ENCODE results near the gene ZNF454. TPM values are rescaled to one million over a fixed set of nuclear protein-coding genes. Genes with fewer than 3 reads are reported as not detected.

The ZNF454 gene
- total RNA-seq, result 0.54 TPM

GRCh38 chr5:178940569-178941360 is at the start of gene ZNF454:
Gene ZNF454 (plus strand): TSS chr5:178941198. CDS start chr5:178942792, 1,594 bp downstream.
- peak in 2 of 3 donors; percentile 31 to 44 for DNase-seq (ENCODE audit: low read depth in 2 of 3, low spot score in 2 of 3)

- peak; percentile 1 to 23 (median 17) for DNase-seq (ENCODE audit: low read depth in 2 of 3, low spot score in 2 of 3)
Observed at GRCh38 chr5:178895615-178896571, 45.1 kb upstream of the ZNF454 start, which contains the start of gene ZFP2. Gene ZFP2 (plus strand): TSS chr5:178895913. CDS start chr5:178931314, 35,401 bp downstream.

DNA sequence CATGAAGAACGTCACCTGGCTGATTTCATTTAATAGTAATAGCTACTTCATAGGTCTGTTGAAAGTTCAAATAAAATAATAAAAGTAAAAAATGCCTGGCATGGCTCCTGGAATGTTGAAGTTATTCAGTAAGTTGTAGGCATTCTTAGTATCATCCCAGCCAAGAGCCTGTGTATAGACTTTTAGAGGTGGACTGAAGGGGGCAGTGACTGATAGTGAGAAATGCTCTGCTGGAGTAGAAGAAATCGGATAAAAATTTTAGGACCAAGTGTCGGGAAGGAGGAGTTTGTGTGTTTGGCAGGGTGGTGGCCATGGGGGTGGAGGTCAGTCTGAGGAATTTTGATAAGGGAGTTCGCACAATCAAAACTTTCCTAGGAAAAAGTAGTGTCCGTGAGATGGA is 41.7 kb upstream of the ZNF454 start:
- no peak for DNase-seq (ENCODE audit: low read depth in 2 of 3, low spot score in 2 of 3)

DNA sequence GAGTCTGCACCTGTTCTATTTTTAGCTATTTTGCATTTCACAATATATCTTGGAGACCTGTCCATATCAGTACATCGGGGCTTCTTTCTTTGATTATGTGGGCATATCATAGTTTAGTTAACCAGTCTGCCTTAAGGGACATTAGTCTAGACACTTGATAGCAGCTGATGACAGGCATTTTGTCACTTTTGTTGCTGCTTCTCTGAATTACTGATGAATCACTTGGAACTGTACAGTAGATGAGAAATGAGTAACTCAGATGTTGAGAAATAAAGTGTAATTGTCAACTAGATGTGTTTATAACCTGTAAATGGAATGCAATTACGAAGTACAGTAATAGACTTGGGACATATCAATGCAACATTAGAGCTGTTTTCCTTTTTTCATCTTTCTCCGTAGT is 38.1 kb upstream of the ZNF454 start:
- DNase-seq (ENCODE audit: low read depth in 2 of 3, low spot score in 2 of 3), result no peak

- DNase-seq (ENCODE audit: low read depth in 2 of 3, low spot score in 2 of 3), result no peak
Observed at GRCh38 chr5:178931846-178932760, 8.9 kb upstream of the ZNF454 start.

DNA sequence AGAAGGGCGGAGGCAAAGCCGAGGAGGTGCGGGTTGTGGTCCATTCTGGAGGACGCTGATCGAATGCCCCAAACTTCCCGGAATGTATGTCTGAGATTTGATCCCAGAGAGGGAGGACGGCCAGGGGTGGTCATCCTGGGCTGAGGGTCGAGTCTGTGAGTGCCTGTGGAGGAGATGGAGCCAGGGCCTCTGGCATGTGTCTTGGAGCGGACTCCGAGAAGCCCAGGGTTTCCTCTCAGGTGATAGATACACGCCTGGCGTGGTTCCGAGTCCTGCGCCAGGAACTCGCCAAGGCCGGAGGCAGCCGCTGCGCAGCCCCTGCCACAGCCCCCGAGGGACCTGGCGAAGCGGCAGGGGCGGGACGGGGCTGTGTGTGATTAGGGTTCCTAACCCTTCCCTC is 363 bp downstream of the ZNF454 start:
- no peak for DNase-seq (ENCODE audit: low read depth in 2 of 3, low spot score in 2 of 3)

DNA sequence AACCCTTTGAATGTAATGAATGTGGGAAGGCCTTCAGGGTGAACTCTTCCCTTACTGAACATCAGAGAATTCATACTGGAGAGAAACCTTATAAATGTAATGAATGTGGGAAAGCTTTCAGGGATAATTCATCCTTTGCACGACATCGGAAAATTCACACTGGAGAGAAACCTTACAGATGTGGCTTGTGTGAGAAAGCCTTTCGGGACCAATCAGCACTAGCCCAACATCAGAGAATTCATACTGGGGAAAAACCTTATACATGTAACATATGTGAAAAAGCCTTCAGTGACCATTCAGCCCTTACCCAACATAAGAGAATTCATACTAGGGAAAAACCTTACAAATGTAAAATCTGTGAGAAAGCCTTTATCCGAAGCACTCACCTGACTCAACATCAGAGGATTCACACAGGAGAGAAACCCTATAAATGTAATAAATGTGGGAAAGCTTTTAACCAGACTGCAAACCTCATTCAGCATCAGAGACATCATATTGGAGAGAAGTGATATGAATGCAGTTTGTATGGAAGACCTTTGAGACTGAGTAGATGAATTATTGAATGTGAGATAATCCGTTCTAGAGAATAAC is 24.6 kb downstream of the ZNF454 start:
- no peak for DNase-seq (ENCODE audit: low read depth in 2 of 3, low spot score in 2 of 3)

DNA sequence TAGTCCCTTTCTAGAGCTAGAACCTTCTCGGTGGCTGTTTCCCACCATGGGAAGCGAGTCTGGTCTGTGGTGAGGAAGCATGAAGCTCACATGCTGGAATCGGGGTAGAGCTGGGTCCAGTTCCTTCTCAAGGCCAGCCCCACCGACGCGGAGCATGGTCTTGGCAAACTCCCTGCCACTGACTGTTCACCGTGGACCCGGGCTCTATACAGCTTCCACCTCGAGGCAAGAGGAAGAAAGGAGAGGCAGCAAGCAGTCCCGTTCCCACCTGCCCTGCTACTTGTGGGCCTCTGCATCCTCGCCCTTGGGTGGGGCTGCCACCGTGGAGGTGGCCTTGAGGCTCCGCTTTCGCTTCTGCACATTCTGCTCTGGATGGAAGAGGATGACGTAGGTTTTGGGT is 40.4 kb downstream of the ZNF454 start:
- DNase-seq (ENCODE audit: low read depth in 2 of 3, low spot score in 2 of 3), result no peak

DNA sequence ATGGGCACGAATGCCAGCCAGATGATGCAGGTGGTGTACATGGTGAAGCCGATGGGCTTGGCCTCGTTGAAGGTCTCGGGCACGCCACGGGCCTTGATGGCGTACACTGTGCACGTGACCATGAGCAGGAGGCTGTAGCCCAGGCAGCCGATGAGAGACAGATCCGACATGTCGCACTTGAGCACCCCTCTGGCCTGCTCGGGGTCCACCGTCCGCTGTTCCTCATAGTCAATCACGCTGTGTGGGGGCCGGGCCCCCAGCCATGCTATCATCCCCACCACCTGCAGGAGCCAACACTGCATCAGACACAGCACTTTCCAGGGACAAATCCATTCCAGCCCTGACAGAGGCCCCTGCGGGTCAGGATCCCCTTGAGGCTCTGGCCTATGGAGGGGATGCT is 41.9 kb downstream of the ZNF454 start:
- DNase-seq (ENCODE audit: low read depth in 2 of 3, low spot score in 2 of 3), result no peak

GRCh38 chr5:178983728-178984127 is 42.7 kb downstream of the ZNF454 start:
- no peak for DNase-seq (ENCODE audit: low read depth in 2 of 3, low spot score in 2 of 3)

DNA sequence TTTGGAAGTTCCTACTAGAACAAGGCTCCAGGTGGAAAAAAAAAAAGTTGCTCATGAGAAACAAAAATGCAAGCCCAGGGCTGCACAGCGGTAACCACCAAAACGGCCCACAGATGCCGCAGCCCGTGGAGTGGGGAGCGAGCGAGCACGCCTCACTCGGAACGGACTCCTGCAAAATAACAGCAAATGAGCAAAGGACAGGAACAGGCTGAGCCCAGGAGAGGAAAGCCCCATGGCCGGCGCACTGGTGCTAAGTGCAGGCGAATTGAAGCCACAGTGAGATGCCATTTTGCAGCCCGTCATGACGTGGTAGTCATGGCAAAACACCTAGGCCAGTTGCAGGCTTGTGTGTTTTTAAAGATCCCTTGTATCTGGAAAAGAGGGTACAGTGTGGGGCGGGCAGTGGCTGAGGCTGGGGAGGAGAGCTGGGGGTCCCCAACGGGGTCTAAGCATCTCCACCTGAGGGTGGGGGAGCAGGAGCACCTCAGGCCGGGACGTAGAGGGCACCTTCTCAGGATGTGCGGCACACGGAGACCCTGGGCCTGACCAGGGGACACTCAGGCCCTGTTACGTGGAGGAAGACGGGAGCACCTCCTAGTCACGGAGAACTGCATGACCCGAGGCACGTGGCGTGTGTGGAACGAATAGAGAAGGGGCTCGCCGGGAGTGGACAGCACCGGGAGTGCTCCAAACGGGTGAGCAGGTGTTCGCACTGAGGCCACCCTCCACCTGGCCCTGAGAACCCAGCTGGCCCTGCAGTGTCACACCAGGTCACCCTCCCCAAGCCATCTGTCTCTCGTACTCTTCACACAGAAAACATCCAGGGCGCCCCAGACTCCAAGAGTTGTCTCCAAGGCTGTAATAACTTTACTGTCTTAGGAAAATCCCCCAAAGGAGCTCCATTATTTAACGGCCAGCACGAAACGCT is 43.4 kb downstream of the ZNF454 start:
- no peak for DNase-seq (ENCODE audit: low read depth in 2 of 3, low spot score in 2 of 3)

- DNase-seq (ENCODE audit: low read depth in 2 of 3, low spot score in 2 of 3), result no peak
Observed at GRCh38 chr5:178986326-178986960, 45.4 kb downstream of the ZNF454 start.

- DNase-seq (ENCODE audit: low read depth in 2 of 3, low spot score in 2 of 3), result no peak
Observed at GRCh38 chr5:178988436-178989220, 47.6 kb downstream of the ZNF454 start.

DNA sequence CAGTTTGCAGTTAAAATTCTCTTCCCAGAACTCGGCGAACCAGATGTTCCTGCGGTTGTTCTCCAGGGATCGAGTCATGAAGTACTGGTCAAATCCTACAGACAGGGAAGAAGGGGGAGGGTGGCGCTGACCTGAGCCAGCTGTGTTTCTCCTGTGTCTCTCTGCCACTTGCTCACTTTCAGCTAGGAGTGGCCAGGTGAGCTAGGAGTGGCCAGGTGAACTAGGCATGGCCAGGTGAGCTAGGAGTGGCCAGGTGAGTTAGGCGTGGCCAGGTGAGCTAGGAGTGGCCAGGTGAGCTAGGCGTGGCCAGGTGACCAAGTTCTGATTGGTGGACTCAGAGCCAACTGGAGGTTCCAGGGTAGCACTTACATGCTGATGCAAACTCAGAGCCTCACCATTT is 48.3 kb downstream of the ZNF454 start:
- no peak for DNase-seq (ENCODE audit: low read depth in 2 of 3, low spot score in 2 of 3)

GRCh38 chr5:178990491-178990890 is 49.5 kb downstream of the ZNF454 start:
- no peak for DNase-seq (ENCODE audit: low read depth in 2 of 3, low spot score in 2 of 3)

- DNase-seq (ENCODE audit: low read depth in 2 of 3, low spot score in 2 of 3), result no peak
Observed at GRCh38 chr5:178991190-178992145, 50.5 kb downstream of the ZNF454 start.

Data from hematopoietic multipotent progenitor cell (in vitro differentiated cells).